NCI-H1092 treated with DMSO at 0.1 percent for 48 hours (cell line): ENCODE data around the gene ZMYND15.

Source experiments
- DNase-seq: peaks from one replicate; lab custom pipeline; 2025; lab: John Stamatoyannopoulos, UW

The ZMYND15 gene

GRCh38 chr17:4716081-4716480 lies 23.6 kb upstream of the ZMYND15 start:
- no peak for DNase-seq

- no peak for DNase-seq
Measured at GRCh38 chr17:4717791-4718190, 21.8 kb upstream of the ZMYND15 start.

GRCh38 chr17:4718276-4718675 lies 21.4 kb upstream of the ZMYND15 start:
- no peak for DNase-seq

GRCh38 chr17:4719146-4719545 lies 20.5 kb upstream of the ZMYND15 start:
- DNase-seq: no peak

GRCh38 chr17:4719684-4720221 lies 19.9 kb upstream of the ZMYND15 start:
- DNase-seq: no peak

- DNase-seq: no peak
Measured at GRCh38 chr17:4720787-4721186, 18.8 kb upstream of the ZMYND15 start.

GRCh38 chr17:4721203-4722135 lies 18.2 kb upstream of the ZMYND15 start:
- DNase-seq: no peak

GRCh38 chr17:4722678-4723240 lies 16.9 kb upstream of the ZMYND15 start:
- DNase-seq: no peak

- no peak for DNase-seq
Measured at GRCh38 chr17:4724650-4725049, 15.0 kb upstream of the ZMYND15 start.

- no peak for DNase-seq
Measured at GRCh38 chr17:4725646-4726310, 13.9 kb upstream of the ZMYND15 start.

- no peak for DNase-seq
Measured at GRCh38 chr17:4728124-4728523, 11.5 kb upstream of the ZMYND15 start.

GRCh38 chr17:4733073-4733531 lies 6.5 kb upstream of the ZMYND15 start:
- no peak for DNase-seq

GRCh38 chr17:4734857-4735475 lies 4.7 kb upstream of the ZMYND15 start:
- DNase-seq: no peak

GRCh38 chr17:4735876-4736651 lies 3.6 kb upstream of the ZMYND15 start:
- DNase-seq: no peak

- DNase-seq: no peak
Measured at GRCh38 chr17:4738136-4739121, 1.2 kb upstream of the ZMYND15 start.

GRCh38 chr17:4740025-4740351 lies 355 bp downstream of the ZMYND15 start:
- DNase-seq: no peak

- no peak for DNase-seq
Measured at GRCh38 chr17:4740584-4740983, 951 bp downstream of the ZMYND15 start.

GRCh38 chr17:4741544-4741943 lies 1.9 kb downstream of the ZMYND15 start:
- DNase-seq: no peak

- DNase-seq: no peak
Measured at GRCh38 chr17:4742133-4742532, 2.5 kb downstream of the ZMYND15 start.

- no peak for DNase-seq
Measured at GRCh38 chr17:4742629-4743028, 3.0 kb downstream of the ZMYND15 start.
